GM08714 (cell line): ENCODE data around the gene KCNJ16.

Source experiments
- H3K4me3 ChIP-seq: fragments of 200-500 bp; sonication (Bioruptor generic); 2 replicates; pipeline ENCODE4 v1.5.1; 2014; ENCODE audit warnings: mild to moderate bottlenecking, low read length, inconsistent platforms
- ZNF274 ChIP-seq: IDR thresholded peaks from 2 replicates; pipeline ENCODE4 v1.6.1; 2012; ENCODE audit warnings: mild to moderate bottlenecking, low read depth, low read length

Gene KCNJ16

GRCh38 chr17:70050931-70051330, 24.1 kb upstream of the KCNJ16 start:
- H3K4me3 ChIP-seq: no peak overlapping the region
- TF ChIP-seq ZNF274: no peak

DNA sequence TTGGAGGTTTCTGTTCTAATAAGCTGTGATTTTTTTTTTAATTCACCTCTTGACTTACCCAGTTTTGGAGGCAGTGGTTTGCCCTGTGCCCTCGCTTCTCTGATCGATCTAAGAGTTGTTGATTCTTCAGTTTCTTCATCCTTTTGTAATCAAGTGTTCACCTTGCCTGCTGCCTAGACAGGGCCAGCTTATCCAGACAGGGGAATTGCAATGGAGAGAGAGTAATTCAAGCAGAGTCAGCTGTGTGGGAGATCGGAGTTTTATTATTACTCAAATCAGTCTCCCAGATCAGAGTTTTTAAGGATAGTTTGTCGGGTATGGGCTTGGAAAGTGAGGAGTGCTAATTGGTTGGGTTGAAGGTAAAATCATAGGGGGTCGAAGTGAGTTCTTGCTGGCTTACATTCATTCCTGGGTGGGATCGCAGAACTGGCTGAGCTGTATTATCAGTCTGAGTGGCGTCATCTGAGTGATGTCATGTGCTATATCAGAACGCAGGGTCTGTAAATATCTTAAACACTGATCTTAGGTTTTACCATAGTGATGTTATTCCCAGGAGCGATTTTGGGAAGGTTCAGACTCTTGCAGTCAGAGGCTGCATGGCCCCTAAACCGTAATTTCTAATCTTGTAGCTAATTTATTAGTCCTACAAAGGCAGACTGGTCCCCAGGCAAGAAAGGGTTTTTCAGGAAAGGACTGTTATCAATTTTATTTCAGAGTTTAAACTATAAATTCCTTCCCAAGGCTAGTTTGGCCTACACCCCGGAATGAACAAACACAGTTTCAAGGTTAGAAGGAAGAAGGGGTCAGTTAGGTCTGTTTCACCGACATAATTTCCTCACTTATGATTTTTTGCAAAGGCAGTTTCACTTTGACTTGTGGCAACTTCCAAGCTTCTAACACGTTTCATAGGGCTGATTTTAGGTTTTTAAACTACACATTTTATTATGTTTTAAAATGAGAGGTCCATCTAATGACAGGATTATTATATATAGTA, 21.5 kb upstream of the KCNJ16 start:
- no peak overlapping the region for H3K4me3 ChIP-seq
- TF ChIP-seq ZNF274: no peak

- no peak for TF ChIP-seq ZNF274
- H3K4me3 ChIP-seq: no peak overlapping the region
Measured at GRCh38 chr17:70055000-70055399, 20.0 kb upstream of the KCNJ16 start.

GRCh38 chr17:70059071-70059470, 16.0 kb upstream of the KCNJ16 start:
- H3K4me3 ChIP-seq: no peak overlapping the region
- no peak for TF ChIP-seq ZNF274

- no peak overlapping the region for H3K4me3 ChIP-seq
- TF ChIP-seq ZNF274: no peak
Measured at GRCh38 chr17:70059649-70060048, 15.4 kb upstream of the KCNJ16 start.

DNA sequence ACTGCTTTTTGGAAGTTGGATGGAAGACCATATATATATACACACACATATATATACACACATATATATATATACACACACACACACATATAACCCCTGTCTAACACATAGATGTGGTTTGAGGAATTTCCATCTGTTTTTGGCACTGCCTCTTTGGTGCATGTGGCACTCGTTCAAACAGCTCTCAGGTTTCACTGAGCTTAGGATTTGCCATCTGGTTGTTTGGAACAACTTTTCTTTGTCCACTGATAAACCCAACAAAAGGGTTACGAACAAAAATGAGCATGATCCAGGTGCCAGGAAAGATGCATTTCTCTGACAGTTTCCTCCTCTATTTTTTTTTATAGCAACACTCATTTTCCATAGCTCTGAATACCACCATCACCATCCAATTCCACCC, 14.6 kb upstream of the KCNJ16 start:
- TF ChIP-seq ZNF274: no peak
- H3K4me3 ChIP-seq: no peak overlapping the region

DNA sequence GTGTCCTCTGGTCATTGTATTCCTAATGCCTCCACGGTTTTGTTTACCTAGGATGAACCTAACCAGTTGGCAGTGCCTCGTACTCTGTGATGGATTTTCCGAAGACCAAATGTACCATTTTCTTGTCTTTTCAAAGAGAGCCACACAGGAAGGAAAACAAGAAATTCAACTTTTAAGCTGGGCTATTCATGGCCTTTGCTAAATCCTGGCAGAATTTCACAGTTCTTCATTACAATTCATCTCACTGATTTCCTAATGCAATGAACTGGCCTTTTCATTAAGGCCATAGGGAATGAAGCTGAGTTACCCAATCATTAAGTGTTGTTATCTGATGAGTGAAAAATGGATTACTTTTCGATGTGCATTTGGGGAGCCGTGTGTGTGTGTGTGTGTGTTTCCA, 7.9 kb upstream of the KCNJ16 start:
- TF ChIP-seq ZNF274: no peak

DNA sequence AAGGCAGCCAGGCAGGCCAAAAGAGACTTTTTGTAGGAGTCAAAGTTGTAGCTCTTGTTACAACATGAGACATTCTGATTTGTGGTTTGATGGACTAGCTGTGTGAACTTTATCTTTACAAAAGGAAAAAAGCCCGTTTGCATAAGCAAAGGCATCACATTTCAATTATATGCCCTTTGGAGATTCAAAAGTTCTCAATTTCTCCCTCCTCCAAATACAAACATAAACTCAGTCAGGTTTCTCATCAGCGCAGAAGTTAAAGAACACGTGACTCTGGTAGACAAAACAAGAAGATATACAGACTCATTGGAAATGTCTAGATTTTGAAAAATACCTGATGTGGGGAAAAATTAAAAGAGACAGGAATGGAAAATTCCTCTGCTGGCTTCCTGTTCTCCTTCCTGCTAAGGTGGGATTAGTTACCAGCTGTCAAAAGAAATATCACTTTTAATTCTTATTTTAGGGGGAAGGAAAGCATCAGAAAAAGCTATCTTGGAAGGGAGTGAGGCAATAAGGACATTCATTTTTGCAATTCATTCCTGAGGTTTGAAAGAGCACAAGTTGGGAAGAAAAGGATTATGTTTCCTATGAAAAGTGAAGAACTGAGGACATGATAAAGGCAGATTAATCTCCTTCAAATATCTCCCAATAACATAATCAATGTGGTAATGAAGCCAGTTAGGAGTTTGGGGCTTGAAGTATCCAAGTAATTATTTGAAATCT, 4.6 kb upstream of the KCNJ16 start:
- TF ChIP-seq ZNF274: no peak

More for the DNA sequence above, 7.9 kb upstream of the KCNJ16 start:
- no peak overlapping the region for H3K4me3 ChIP-seq

GRCh38 chr17:70071127-70071526, 3.9 kb upstream of the KCNJ16 start:
- no peak for TF ChIP-seq ZNF274
- no peak overlapping the region for H3K4me3 ChIP-seq

More for the DNA sequence above, 4.6 kb upstream of the KCNJ16 start:
- no peak overlapping the region for H3K4me3 ChIP-seq

- no peak overlapping the region for H3K4me3 ChIP-seq
- TF ChIP-seq ZNF274: no peak
Measured at GRCh38 chr17:70071620-70072019, 3.4 kb upstream of the KCNJ16 start.

- no peak for TF ChIP-seq ZNF274
- no peak overlapping the region for H3K4me3 ChIP-seq
Measured at GRCh38 chr17:70072546-70073309, 2.3 kb upstream of the KCNJ16 start.

DNA sequence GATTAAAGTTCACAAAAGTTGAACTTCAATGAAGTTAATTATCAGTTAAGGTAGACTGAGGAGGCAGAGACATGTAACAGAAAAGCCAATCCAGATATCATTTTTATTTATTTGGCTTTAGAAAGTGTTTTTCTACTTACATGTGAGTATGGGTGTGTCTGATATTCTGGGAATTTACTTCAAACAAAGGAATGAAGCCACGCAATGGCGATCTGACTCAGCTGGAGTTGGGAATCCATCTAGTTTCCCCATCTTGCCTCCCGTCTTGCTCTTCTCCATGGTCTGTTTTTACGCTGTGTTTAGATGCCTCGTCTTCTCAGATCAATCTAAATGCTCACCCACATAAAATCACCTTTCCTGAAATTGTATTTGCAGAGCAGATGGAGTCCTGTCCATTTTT, 1.7 kb upstream of the KCNJ16 start:
- TF ChIP-seq ZNF274: no peak
- H3K4me3 ChIP-seq: no peak overlapping the region

DNA sequence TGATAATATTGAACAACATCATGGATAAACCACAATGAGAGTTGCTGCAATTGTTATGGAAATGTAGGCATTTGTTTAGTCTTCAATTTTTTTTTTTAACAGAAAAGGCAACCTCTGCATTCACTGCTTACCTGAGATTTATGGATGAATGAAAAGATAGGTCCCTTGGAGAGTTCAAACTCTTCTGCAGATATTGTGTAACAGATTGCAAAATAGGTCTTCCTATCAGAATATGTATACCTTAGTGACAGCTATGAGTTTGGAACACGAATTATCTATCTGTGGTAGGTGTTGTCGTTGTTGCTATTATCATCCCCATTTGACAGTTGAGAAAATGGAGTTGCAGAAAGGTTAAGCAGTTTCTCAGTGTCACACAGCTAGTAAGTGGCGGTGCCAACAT, 1.2 kb upstream of the KCNJ16 start:
- no peak for TF ChIP-seq ZNF274
- no peak overlapping the region for H3K4me3 ChIP-seq

DNA sequence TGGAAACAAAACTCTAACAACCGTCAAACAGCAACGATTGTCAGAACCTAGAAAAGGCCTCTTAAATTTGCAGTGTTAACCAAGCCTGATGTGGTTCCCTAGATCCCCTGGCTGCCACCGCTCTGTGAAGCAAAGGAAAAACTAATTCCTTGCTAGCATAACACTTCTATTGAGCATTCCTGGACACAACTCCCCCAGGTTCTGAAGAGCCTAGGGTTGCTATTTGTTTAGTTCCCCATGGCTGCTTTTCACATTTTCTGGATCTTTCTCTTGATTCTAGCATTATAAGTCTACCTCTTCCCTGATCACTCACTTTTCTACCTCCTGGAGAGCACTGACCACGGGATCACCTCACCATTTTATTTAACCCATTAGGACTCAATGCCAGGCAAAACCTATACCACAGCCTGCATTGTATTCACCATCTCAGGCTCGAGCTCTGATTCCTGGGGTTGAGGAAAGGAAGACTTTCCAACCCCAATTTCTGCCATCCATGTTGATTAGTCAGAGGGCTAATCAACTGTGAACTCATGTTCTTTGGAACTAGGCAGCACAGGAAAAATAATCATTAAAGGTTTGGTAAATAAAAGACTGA, 692 bp upstream of the KCNJ16 start:
- H3K4me3 ChIP-seq: no peak overlapping the region
- no peak for TF ChIP-seq ZNF274
